Liver (tissue), 9 donors: ENCODE data around the gene ASAP2. TPM values are rescaled to one million over a fixed set of nuclear protein-coding genes. Genes with fewer than 3 reads are reported as not detected.

Experiments used
- DNase-seq: peaks from one replicate; pipeline ENCODE4 v3.0.0-alpha.2; 2017; ENCODE audit warnings: low spot score
- H3K27ac ChIP-seq, 2 donors: one replicate each; pipeline ENCODE4 v1.7.0; 2013; ENCODE audit warnings: inconsistent platforms in 2 of 2, low read length in 2 of 2, control low read depth in 1 of 2, low read depth in 1 of 2, mild to moderate bottlenecking in 1 of 2
- H3K27me3 ChIP-seq, 4 donors: one replicate each; pipeline versions ENCODE4 v1.6.1 to v1.7.0; 2013; ENCODE audit warnings: low read length in 3 of 4, inconsistent platforms in 1 of 4, mild to moderate bottlenecking in 1 of 4, moderate library complexity in 1 of 4; ENCODE audit not compliant: control insufficient read depth in 4 of 4, insufficient read depth in 4 of 4
- H3K36me3 ChIP-seq, 4 donors: one replicate each; pipeline versions ENCODE4 v1.6.1 to v1.7.0; 2013; ENCODE audit warnings: low read length in 3 of 4, mild to moderate bottlenecking in 3 of 4, low read depth in 1 of 4, moderate library complexity in 1 of 4; ENCODE audit not compliant: control insufficient read depth in 4 of 4, insufficient read depth in 3 of 4
- H3K4me1 ChIP-seq, 4 donors: one replicate each; pipeline versions ENCODE4 v1.6.1 to v1.7.0; 2013; ENCODE audit warnings: low read length in 3 of 4, mild to moderate bottlenecking in 3 of 4, moderate library complexity in 1 of 4; ENCODE audit not compliant: control insufficient read depth in 4 of 4, insufficient read depth in 4 of 4
- H3K4me3 ChIP-seq, 3 donors: one replicate each; pipeline versions ENCODE4 v1.6.1 to v1.7.0; 2013; ENCODE audit warnings: low read length in 3 of 3, control low read depth in 1 of 3, low read depth in 1 of 3, mild to moderate bottlenecking in 1 of 3
- H3K9ac ChIP-seq, 2 donors: one replicate each; pipeline ENCODE4 v1.7.0; 2013; ENCODE audit warnings: low read length in 2 of 2, mild to moderate bottlenecking in 2 of 2, moderate library complexity in 2 of 2, control low read depth in 1 of 2, low read depth in 1 of 2
- H3K9me3 ChIP-seq, 4 donors: one replicate each; pipeline versions ENCODE4 v1.6.1 to v1.7.0; 2013; ENCODE audit warnings: low read length in 3 of 4; ENCODE audit not compliant: control insufficient read depth in 4 of 4
- EGR1 ChIP-seq, 2 donors: IDR thresholded peaks; 2 replicates each; pipeline ENCODE4 v1.6.1; 2016 to 2018; ENCODE audit warnings: antibody characterized with exemption in 2 of 2, low read depth in 2 of 2
- FOXA1 ChIP-seq: IDR thresholded peaks from 2 replicates; pipeline ENCODE4 v1.6.1; 2016; ENCODE audit warnings: antibody characterized with exemption
- FOXA2 ChIP-seq: IDR thresholded peaks from 2 replicates; pipeline ENCODE4 v1.6.1; 2016; ENCODE audit warnings: antibody characterized with exemption
- GABPA ChIP-seq, 2 donors: IDR thresholded peaks in 1 of 2; conservative IDR thresholded peaks in 1 of 2; 2 replicates each; pipeline ENCODE4 v1.6.1; 2016; ENCODE audit warnings: antibody characterized with exemption in 2 of 2, mild to moderate bottlenecking in 1 of 2, moderate library complexity in 1 of 2
- HNF4A ChIP-seq, 2 donors: conservative IDR thresholded peaks; 2 replicates each; pipeline ENCODE4 v1.6.1; 2016; ENCODE audit warnings: antibody characterized with exemption in 2 of 2, mild to moderate bottlenecking in 2 of 2
- HNF4G ChIP-seq: IDR thresholded peaks from 2 replicates; pipeline ENCODE4 v1.6.1; 2016; ENCODE audit warnings: antibody characterized with exemption
- JUND ChIP-seq, 2 donors: IDR thresholded peaks; 2 replicates each; pipeline ENCODE4 v1.6.1; 2016; ENCODE audit warnings: antibody characterized with exemption in 2 of 2
- NR2F2 ChIP-seq: IDR thresholded peaks from 2 replicates; pipeline ENCODE4 v1.6.1; 2016; ENCODE audit warnings: antibody characterized with exemption
- RAD21 ChIP-seq, 2 donors: IDR thresholded peaks; 2 replicates each; pipeline ENCODE4 v1.6.1; 2016; ENCODE audit warnings: antibody characterized with exemption in 2 of 2, mild to moderate bottlenecking in 2 of 2
- RXRA ChIP-seq, 2 donors: IDR thresholded peaks; 2 replicates each; pipeline ENCODE4 v1.6.1; 2017 to 2018; ENCODE audit warnings: antibody characterized with exemption in 2 of 2, mild to moderate bottlenecking in 1 of 2
- SP1 ChIP-seq: IDR thresholded peaks from 2 replicates; pipeline ENCODE4 v1.6.1; 2018; ENCODE audit warnings: antibody characterized with exemption, mild to moderate bottlenecking
- TAF1 ChIP-seq: conservative IDR thresholded peaks from 2 replicates; pipeline ENCODE4 v1.6.1; 2016; ENCODE audit warnings: antibody characterized with exemption, mild to moderate bottlenecking
- YY1 ChIP-seq: IDR thresholded peaks from 2 replicates; pipeline ENCODE4 v1.6.1; 2016; ENCODE audit warnings: antibody characterized with exemption, mild to moderate bottlenecking
- WGBS: extraction: QIAGEN DNeasy Blood & Tissue Kit; methylation state at CpG from one replicate; pipeline ENCODE4 v1.1.7; 2013; 5-methylcytosine and 5-hydroxymethylcytosine counted together
- polyA plus RNA-seq, 2 donors: library from polyadenylated mRNA; stranded (reverse) in 1 of 2; unstranded in 1 of 2; fragments of 200-250 nt in 1 of 2; fragments of >200 nt in 1 of 2; fragmentation: Nextera tagmentation in 1 of 2; extraction: Ambion mirVana in 1 of 2; gene quantifications; one replicate each; pipeline versions ENCODE4 v1.2.1 to v1.2.3, GENCODE V29; 2013 to 2015
- total RNA-seq, 2 donors: library from RNA; depleted of rRNA; stranded (reverse); fragments of >200 nt; gene quantifications; one replicate each; pipeline ENCODE4 v1.2.3, GENCODE V29; 2014
- TF ChIP-seq, protein P1 (sequence below): IDR thresholded peaks from 2 replicates; pipeline ENCODE4 v1.6.1; 2016; ENCODE audit warnings: antibody characterized with exemption
- TF ChIP-seq, protein P2 (sequence below): fragments of 150-350 bp; IDR thresholded peaks from 2 replicates; pipeline ENCODE4 v1.5.1; 2017; ENCODE audit warnings: improper control_type of control experiment, low read depth, low read length; ENCODE audit not compliant: missing input control
- TF ChIP-seq, protein P3 (sequence below): IDR thresholded peaks from 2 replicates; pipeline ENCODE4 v1.6.1; 2016; ENCODE audit warnings: antibody characterized with exemption
- TF ChIP-seq, protein P4 (sequence below): IDR thresholded peaks from 2 replicates; pipeline ENCODE4 v1.6.1; 2016; ENCODE audit warnings: antibody characterized with exemption
- TF ChIP-seq, protein P5 (sequence below): IDR thresholded peaks from 2 replicates; pipeline ENCODE4 v1.6.1; 2016; ENCODE audit warnings: antibody characterized with exemption, mild to moderate bottlenecking
- donor health status: healthy.
- donor health status: healthy.
- donor health status: healthy.
- donor health status: healthy.
- donor health status: healthy.

The ASAP2 gene
- total and polyA plus RNA-seq, 4 donors: 0.36 to 5.9 (median 2.6) TPM

DNA sequence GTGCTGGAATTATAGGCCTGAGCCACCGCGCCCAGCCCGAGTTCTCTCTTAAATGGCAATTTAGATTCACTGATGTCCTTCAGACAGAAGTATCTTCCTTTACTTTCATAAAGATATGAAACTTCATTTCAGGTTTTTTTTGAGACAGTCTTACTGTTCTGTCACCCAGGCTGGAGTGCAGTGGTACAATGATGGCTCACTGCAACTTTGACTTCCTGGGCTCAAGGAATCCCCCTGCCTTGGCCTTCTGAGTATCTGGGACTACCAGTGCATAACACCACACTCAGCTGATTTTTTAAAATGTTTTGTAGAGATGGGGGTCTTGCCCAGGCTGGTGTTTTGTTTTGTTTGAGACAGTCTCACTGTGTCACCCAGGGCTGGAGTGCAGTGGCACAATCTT is 203.5 kb downstream of the ASAP2 start:
- no peak for DNase-seq
- WGBS: 97% methylated on average over 3 of the region's 3 CpGs

DNA sequence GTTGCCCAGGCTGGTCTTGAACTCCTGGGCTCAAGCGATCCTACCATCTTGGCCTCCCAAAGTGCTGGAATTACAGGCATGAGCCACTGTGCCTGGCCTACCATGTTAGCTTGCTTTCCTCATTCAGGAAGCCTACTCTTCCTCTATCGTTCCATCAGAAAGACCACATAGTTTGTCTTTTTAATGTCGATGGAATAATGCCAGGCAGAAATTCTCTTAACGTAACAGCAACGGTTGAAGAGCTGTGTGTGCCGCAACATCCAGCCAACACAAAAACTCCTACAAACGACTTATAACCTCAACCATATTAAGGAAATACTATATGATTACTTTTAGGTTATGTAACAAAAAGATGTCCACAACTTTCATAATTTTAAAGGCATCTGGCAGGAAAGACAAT is 206.2 kb downstream of the ASAP2 start:
- no peaks in the 10 kb centered on the region for H3K27me3 ChIP-seq
- no peak overlapping the region for H3K27ac ChIP-seq
- no peak for DNase-seq
- no peaks in the 10 kb centered on the region for H3K9me3 ChIP-seq
- H3K4me3 ChIP-seq: no peak overlapping the region
- no peak overlapping the region for H3K9ac ChIP-seq
- no peaks in the 10 kb centered on the region for H3K4me1 ChIP-seq
- 93% methylated on average over 7 of the region's 7 CpGs for WGBS
- peaks cover 0 to 7% (median 3%) of the 10 kb centered on the region in 4 donors for H3K36me3 ChIP-seq
- TF ChIP-seq RAD21 (IDR thresholded peaks at IDR 0.05): no peak
- TF ChIP-seq EGR1 (IDR thresholded peaks at IDR 0.05; ENCODE audit: low read depth in 2 of 2): no peak
- TF ChIP-seq YY1: no peak
- TF ChIP-seq, protein P1, sequence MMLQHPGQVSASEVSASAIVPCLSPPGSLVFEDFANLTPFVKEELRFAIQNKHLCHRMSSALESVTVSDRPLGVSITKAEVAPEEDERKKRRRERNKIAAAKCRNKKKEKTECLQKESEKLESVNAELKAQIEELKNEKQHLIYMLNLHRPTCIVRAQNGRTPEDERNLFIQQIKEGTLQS: no peak
- no peak for TF ChIP-seq RXRA (IDR thresholded peaks at IDR 0.05)
- TF ChIP-seq, protein P2, sequence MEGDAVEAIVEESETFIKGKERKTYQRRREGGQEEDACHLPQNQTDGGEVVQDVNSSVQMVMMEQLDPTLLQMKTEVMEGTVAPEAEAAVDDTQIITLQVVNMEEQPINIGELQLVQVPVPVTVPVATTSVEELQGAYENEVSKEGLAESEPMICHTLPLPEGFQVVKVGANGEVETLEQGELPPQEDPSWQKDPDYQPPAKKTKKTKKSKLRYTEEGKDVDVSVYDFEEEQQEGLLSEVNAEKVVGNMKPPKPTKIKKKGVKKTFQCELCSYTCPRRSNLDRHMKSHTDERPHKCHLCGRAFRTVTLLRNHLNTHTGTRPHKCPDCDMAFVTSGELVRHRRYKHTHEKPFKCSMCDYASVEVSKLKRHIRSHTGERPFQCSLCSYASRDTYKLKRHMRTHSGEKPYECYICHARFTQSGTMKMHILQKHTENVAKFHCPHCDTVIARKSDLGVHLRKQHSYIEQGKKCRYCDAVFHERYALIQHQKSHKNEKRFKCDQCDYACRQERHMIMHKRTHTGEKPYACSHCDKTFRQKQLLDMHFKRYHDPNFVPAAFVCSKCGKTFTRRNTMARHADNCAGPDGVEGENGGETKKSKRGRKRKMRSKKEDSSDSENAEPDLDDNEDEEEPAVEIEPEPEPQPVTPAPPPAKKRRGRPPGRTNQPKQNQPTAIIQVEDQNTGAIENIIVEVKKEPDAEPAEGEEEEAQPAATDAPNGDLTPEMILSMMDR: no peak
- no peak for TF ChIP-seq SP1

More for the DNA sequence above, 203.5 kb downstream of the ASAP2 start:
- no peak overlapping the region for H3K27ac ChIP-seq
- no peak overlapping the region for H3K9ac ChIP-seq
- peaks cover 0 to 10% (median 4%) of the 10 kb centered on the region in 4 donors for H3K36me3 ChIP-seq
- TF ChIP-seq TAF1: no peak
- no peak for TF ChIP-seq RXRA (IDR thresholded peaks at IDR 0.05)
- TF ChIP-seq RAD21 (IDR thresholded peaks at IDR 0.05): no peak
- no peak for TF ChIP-seq HNF4A (conservative IDR thresholded peaks at IDR 0.05)
- TF ChIP-seq, protein P1: no peak
- TF ChIP-seq FOXA2: no peak
- TF ChIP-seq FOXA1: no peak
- no peak for TF ChIP-seq HNF4G
- TF ChIP-seq, protein P2: no peak
- no peak for TF ChIP-seq JUND (IDR thresholded peaks at IDR 0.05)
- TF ChIP-seq, protein P3, sequence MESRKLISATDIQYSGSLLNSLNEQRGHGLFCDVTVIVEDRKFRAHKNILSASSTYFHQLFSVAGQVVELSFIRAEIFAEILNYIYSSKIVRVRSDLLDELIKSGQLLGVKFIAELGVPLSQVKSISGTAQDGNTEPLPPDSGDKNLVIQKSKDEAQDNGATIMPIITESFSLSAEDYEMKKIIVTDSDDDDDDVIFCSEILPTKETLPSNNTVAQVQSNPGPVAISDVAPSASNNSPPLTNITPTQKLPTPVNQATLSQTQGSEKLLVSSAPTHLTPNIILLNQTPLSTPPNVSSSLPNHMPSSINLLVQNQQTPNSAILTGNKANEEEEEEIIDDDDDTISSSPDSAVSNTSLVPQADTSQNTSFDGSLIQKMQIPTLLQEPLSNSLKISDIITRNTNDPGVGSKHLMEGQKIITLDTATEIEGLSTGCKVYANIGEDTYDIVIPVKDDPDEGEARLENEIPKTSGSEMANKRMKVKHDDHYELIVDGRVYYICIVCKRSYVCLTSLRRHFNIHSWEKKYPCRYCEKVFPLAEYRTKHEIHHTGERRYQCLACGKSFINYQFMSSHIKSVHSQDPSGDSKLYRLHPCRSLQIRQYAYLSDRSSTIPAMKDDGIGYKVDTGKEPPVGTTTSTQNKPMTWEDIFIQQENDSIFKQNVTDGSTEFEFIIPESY: no peak
- no peak for TF ChIP-seq NR2F2
- no peak for TF ChIP-seq GABPA (IDR thresholded peaks at IDR 0.05 in 1 of 2, conservative IDR thresholded peaks at IDR 0.05 in 1 of 2)
- TF ChIP-seq, protein P4, sequence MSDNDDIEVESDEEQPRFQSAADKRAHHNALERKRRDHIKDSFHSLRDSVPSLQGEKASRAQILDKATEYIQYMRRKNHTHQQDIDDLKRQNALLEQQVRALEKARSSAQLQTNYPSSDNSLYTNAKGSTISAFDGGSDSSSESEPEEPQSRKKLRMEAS: no peak
- TF ChIP-seq EGR1 (IDR thresholded peaks at IDR 0.05; ENCODE audit: low read depth in 2 of 2): no peak
- no peak for TF ChIP-seq SP1
- TF ChIP-seq, protein P5, sequence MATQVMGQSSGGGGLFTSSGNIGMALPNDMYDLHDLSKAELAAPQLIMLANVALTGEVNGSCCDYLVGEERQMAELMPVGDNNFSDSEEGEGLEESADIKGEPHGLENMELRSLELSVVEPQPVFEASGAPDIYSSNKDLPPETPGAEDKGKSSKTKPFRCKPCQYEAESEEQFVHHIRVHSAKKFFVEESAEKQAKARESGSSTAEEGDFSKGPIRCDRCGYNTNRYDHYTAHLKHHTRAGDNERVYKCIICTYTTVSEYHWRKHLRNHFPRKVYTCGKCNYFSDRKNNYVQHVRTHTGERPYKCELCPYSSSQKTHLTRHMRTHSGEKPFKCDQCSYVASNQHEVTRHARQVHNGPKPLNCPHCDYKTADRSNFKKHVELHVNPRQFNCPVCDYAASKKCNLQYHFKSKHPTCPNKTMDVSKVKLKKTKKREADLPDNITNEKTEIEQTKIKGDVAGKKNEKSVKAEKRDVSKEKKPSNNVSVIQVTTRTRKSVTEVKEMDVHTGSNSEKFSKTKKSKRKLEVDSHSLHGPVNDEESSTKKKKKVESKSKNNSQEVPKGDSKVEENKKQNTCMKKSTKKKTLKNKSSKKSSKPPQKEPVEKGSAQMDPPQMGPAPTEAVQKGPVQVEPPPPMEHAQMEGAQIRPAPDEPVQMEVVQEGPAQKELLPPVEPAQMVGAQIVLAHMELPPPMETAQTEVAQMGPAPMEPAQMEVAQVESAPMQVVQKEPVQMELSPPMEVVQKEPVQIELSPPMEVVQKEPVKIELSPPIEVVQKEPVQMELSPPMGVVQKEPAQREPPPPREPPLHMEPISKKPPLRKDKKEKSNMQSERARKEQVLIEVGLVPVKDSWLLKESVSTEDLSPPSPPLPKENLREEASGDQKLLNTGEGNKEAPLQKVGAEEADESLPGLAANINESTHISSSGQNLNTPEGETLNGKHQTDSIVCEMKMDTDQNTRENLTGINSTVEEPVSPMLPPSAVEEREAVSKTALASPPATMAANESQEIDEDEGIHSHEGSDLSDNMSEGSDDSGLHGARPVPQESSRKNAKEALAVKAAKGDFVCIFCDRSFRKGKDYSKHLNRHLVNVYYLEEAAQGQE: no peak
- no peaks in the 10 kb centered on the region for H3K9me3 ChIP-seq
- no peaks in the 10 kb centered on the region for H3K4me1 ChIP-seq
- H3K27me3 ChIP-seq: no peaks in the 10 kb centered on the region
- no peak overlapping the region for H3K4me3 ChIP-seq
